Lower leg skin (tissue), 3 donors: ENCODE results near the gene PRDM15.

Source experiments
- POLR2A ChIP-seq, 2 donors: fragments of 450-650 bp; IDR thresholded peaks; one replicate each; pipeline ENCODE4 v1.6.1; 2016 to 2017; ENCODE audit warnings: antibody characterized with exemption in 2 of 2, mild to moderate bottlenecking in 1 of 2, moderate library complexity in 1 of 2
- TF ChIP-seq, protein P1 (sequence below), 3 donors: fragments of 450-650 bp; IDR thresholded peaks; one replicate each; pipeline ENCODE4 v1.5.1; 2016; ENCODE audit warnings: antibody characterized with exemption in 3 of 3, mild to moderate bottlenecking in 3 of 3, moderate library complexity in 2 of 3

DNA sequence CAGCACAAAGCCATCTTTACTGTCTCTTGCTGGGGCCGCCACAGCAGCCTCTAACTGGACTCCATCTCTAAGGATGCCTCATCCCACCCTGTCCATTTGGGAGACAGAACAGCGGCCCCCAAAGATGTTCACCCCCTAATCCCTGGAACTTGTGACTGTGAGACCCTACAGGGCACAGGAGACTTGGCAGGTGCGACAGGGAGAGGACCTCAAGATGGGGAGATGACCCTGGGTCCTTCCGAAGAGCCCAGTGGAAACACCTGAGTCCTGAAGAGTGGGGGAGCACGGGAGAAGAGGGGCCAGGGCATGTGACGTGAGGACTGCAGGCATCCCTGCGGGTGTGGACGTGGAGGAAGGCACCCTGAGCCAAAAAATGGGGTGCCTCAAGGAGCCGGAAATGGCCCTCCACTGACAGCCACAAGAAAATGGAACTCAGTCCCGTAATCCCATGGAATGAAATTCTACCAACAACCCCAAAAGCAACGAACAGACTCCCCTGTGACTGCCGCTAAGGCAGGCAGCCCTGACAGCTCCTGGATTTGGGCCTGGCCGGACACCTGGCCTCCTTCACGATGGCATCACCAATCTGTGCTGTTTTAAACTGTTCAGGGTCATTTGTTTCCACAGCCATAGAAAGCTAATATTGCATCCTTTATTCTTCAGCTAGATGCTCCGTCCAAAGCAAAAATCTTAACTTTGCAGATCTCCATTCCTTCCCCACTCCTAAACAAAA, 40.7 kb upstream of the PRDM15 start:
- TF ChIP-seq, protein P1, sequence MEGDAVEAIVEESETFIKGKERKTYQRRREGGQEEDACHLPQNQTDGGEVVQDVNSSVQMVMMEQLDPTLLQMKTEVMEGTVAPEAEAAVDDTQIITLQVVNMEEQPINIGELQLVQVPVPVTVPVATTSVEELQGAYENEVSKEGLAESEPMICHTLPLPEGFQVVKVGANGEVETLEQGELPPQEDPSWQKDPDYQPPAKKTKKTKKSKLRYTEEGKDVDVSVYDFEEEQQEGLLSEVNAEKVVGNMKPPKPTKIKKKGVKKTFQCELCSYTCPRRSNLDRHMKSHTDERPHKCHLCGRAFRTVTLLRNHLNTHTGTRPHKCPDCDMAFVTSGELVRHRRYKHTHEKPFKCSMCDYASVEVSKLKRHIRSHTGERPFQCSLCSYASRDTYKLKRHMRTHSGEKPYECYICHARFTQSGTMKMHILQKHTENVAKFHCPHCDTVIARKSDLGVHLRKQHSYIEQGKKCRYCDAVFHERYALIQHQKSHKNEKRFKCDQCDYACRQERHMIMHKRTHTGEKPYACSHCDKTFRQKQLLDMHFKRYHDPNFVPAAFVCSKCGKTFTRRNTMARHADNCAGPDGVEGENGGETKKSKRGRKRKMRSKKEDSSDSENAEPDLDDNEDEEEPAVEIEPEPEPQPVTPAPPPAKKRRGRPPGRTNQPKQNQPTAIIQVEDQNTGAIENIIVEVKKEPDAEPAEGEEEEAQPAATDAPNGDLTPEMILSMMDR (IDR thresholded peaks at IDR 0.05) = no peak
- no peak for TF ChIP-seq POLR2A (IDR thresholded peaks at IDR 0.05)
